T-helper 9 cell (primary cell): ENCODE data around the gene GPR152.
A peak's percentile ranks its signal among the peaks of the same experiment; 100 is the strongest.

Experiments
- DNase-seq: peaks from one replicate; pipeline ENCODE4 v3.0.0-alpha.2; 2020

GPR152 gene

GRCh38 chr11:67464411-67465188 is 12.1 kb upstream of the GPR152 start:
- peak; percentile 91 for DNase-seq

- no peak for DNase-seq
Observed at GRCh38 chr11:67463680-67464410, 11.3 kb upstream of the GPR152 start.

- DNase-seq: no peak
Observed at GRCh38 chr11:67463186-67463585, 10.7 kb upstream of the GPR152 start.

- no peak for DNase-seq
Observed at GRCh38 chr11:67458266-67458665, 5.7 kb upstream of the GPR152 start.

GRCh38 chr11:67457453-67457852 is 4.9 kb upstream of the GPR152 start:
- no peak for DNase-seq

- no peak for DNase-seq
Observed at GRCh38 chr11:67456068-67456705, 3.7 kb upstream of the GPR152 start.

GRCh38 chr11:67455054-67455453 is 2.5 kb upstream of the GPR152 start, which contains the start of gene CABP4:
Gene CABP4 (plus strand): TSS chr11:67455354. CDS start chr11:67455424, 70 bp downstream.
- no peak for DNase-seq

- no peak for DNase-seq
Observed at GRCh38 chr11:67453816-67454732, 1.5 kb upstream of the GPR152 start.

- DNase-seq: no peak
Observed at GRCh38 chr11:67451658-67451976, 912 bp downstream of the GPR152 start.

GRCh38 chr11:67450796-67451657 is 1.5 kb downstream of the GPR152 start:
- no peak for DNase-seq

GRCh38 chr11:67449116-67449844 is 3.2 kb downstream of the GPR152 start:
- DNase-seq: no peak

GRCh38 chr11:67448220-67448609 is 4.3 kb downstream of the GPR152 start:
- DNase-seq: no peak

- no peak for DNase-seq
Observed at GRCh38 chr11:67445515-67445914, 7.0 kb downstream of the GPR152 start.

- DNase-seq: no peak
Observed at GRCh38 chr11:67442504-67443404, 9.8 kb downstream of the GPR152 start.

GRCh38 chr11:67441731-67442351 is 10.7 kb downstream of the GPR152 start:
- DNase-seq: no peak

GRCh38 chr11:67441098-67441563 is 11.4 kb downstream of the GPR152 start:
- DNase-seq: no peak

GRCh38 chr11:67440229-67441097 is 12.1 kb downstream of the GPR152 start:
- no peak for DNase-seq
